Pancreas (tissue), 10 donors: Measurements from ENCODE around the gene KNDC1. TPM values are rescaled to one million over a fixed set of nuclear protein-coding genes. Genes with fewer than 3 reads are reported as not detected.

ENCODE experiments used
- ATAC-seq, 4 donors: fragments of 200-7000 bp; cut with Tn5 transposase; one replicate each; pipeline versions ENCODE4 v1.8.0 to v1.9.1; 2020; ENCODE audit warnings: mild to moderate bottlenecking in 4 of 4, moderate library complexity in 4 of 4
- DNase-seq, 6 donors: peaks; one replicate each; pipeline ENCODE4 v3.0.0-alpha.2; 2020
- FAIRE-seq: peaks from 2 replicates; lab custom pipeline; 2012; peaks lifted over from hg19 to GRCh38; lab: Jason Lieb, UNC
- H3K27ac ChIP-seq, 4 donors: fragments of 200-600 bp; sonication (generic); 1 replicate in 3 of 4; 2 replicates in 1 of 4; pipeline versions ENCODE4 v1.5.0 to v1.8.0; 2020
- H3K27me3 ChIP-seq, 4 donors: fragments of 200-600 bp; one replicate each; pipeline ENCODE4 v1.8.0; 2021
- H3K36me3 ChIP-seq, 3 donors: fragments of 200-600 bp; sonication (generic) in 1 of 3; one replicate each; pipeline versions ENCODE4 v1.5.0 to v1.8.0; 2020 to 2021
- H3K4me1 ChIP-seq, 3 donors: fragments of 200-600 bp; one replicate each; pipeline ENCODE4 v1.8.0; 2021
- H3K4me3 ChIP-seq, 4 donors: fragments of 200-600 bp; sonication (generic) in 2 of 4; one replicate each; pipeline versions ENCODE4 v1.5.0 to v1.8.0; 2020 to 2021
- H3K9me3 ChIP-seq, 4 donors: fragments of 200-600 bp; one replicate each; pipeline ENCODE4 v1.8.0; 2021
- CTCF ChIP-seq, 4 donors: fragments of 200-600 bp; sonication (generic) in 3 of 4; IDR thresholded peaks; one replicate each; pipeline versions ENCODE4 v1.5.0 to v1.8.0; 2021; ENCODE audit warnings: antibody characterized with exemption in 4 of 4
- WGBS, 2 donors: extraction: QIAGEN DNeasy Blood & Tissue Kit; methylation state at CpG; one replicate each; pipeline ENCODE4 v1.1.7; 2013; 5-methylcytosine and 5-hydroxymethylcytosine counted together
- intact Hi-C, 3 donors: fragments of 100-400 bp; cut with DNase I; formaldehyde crosslinking; loops; one replicate each; pipeline versions ENCODE4 v1.11.1 to v1.14.2; 2022
- polyA plus RNA-seq, 2 donors: library from polyadenylated mRNA; stranded (reverse); fragments of 200-250 nt; gene quantifications; one replicate each; pipeline ENCODE4 v1.2.3, GENCODE V29; 2013
- total RNA-seq, 6 donors: library from RNA; stranded (reverse); fragmentation: NEBNext Ultra II Directional in 4 of 6; extraction: Animal tissue kit (Norgen Biotek cat#: 25700) in 4 of 6; gene quantifications; one replicate each; pipeline versions ENCODE4 v1.2.1 to v1.2.4, GENCODE V29; 2021 to 2023
- donor health status: healthy with polysubstance abuse.
- donor health status: DM: no; HTN: no; CAD: no; lungs with moderate emphysema.
- donor health status: DM: no; HTN: no; CAD: no.
- donor health status: control.
- donor health status: control.
- donor health status: Bipolar disorder and iron deficiency.
- donor health status: DM: yes; HTN: yes; CAD: no.
- donor health status: DM: no; HTN: no; CAD: no.
- donor health status: DM: no; HTN: no; CAD: no.
- donor health status: DM: yes; HTN: yes; CAD: no.

KNDC1 gene
- total and polyA plus RNA-seq, 8 donors, result 0.14 to 3.1 (median 0.74) TPM

GRCh38 chr10:133270773-133271297 is 110.8 kb downstream of the KNDC1 start:
- intact Hi-C loops, result no loop called here
- FAIRE-seq (no peak), DNase-seq (no peak), ATAC-seq (no peak)
- Histone ChIP-seq H3K36me3 (peaks cover 0 to 6% (median 0%) of the 10 kb centered on the region in 3 donors), H3K9me3 (no peaks in the 10 kb centered on the region), H3K27me3 (no peaks in the 10 kb centered on the region), H3K4me3 (no peak overlapping the region), H3K4me1 (no peaks in the 10 kb centered on the region), H3K27ac (no peak overlapping the region)
- WGBS, 2 donors, result 94 to 96% methylated on average over 18 to 19 of the region's 19 CpGs
- TF ChIP-seq CTCF (IDR thresholded peaks at IDR 0.05), result no peak

- Histone ChIP-seq H3K4me3 (no peak overlapping the region), H3K36me3 (peaks cover 0 to 6% (median 0%) of the 10 kb centered on the region in 3 donors), H3K27me3 (no peaks in the 10 kb centered on the region), H3K27ac (no peak overlapping the region), H3K4me1 (no peaks in the 10 kb centered on the region), H3K9me3 (no peaks in the 10 kb centered on the region)
- intact Hi-C loops, result no loop called here
- TF ChIP-seq CTCF (IDR thresholded peaks at IDR 0.05), result no peak
- no peak for DNase-seq
- no peak for ATAC-seq
- FAIRE-seq, result no peak
- 88 to 90% methylated on average over 33 to 35 of the region's 35 CpGs for WGBS, 2 donors
These were observed 111.7 kb downstream of the KNDC1 start for GRCh38 chr10:133271521-133272300.

DNA sequence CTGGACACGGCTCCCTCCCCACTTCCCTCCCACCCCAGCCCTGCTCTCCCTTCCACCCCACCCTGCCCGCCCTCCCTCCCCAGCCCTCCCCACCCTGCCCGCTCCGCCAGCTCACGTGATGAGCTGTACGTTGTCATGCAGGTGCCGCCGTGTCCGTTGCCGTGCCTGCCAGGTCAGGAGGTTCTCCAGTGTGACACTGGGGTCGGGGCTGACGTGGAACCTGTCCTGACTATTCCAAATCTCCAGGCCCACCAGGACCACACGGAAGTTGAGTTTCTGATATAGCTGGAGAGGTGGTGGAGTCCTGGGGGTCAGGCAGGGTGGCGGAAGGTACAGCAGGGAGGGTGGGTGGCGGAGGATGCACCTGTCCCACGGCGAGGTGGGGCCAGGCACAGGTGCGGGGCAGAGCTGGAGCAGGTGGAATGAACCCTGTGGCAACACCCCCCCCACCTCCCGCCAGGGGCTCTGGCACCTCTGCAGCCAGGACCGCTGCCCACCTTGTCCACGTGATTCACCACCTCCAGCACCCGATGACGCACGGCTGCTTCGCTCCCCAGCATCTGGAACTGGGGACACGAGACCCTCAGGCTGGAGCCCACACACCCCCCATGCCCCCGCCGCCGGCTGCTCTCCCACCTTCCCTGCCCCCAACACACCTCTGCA is 112.4 kb downstream of the KNDC1 start:
- intact Hi-C loops, result no loop called here
- DNase-seq (no peak), FAIRE-seq (no peak), ATAC-seq (no peak)
- no peaks in the 10 kb centered on the region for H3K27me3 ChIP-seq
- H3K9me3 ChIP-seq, result no peaks in the 10 kb centered on the region
- WGBS, 2 donors, result 90 to 91% methylated on average over 28 to 29 of the region's 29 CpGs
- no peak for TF ChIP-seq CTCF (IDR thresholded peaks at IDR 0.05)
- peaks cover 2 to 4% (median 2%) of the 10 kb centered on the region in 3 donors for H3K4me1 ChIP-seq
- H3K4me3 ChIP-seq, result no peak overlapping the region
- H3K36me3 ChIP-seq, result peaks cover 0 to 6% (median 0%) of the 10 kb centered on the region in 3 donors
- no peak overlapping the region for H3K27ac ChIP-seq

DNA sequence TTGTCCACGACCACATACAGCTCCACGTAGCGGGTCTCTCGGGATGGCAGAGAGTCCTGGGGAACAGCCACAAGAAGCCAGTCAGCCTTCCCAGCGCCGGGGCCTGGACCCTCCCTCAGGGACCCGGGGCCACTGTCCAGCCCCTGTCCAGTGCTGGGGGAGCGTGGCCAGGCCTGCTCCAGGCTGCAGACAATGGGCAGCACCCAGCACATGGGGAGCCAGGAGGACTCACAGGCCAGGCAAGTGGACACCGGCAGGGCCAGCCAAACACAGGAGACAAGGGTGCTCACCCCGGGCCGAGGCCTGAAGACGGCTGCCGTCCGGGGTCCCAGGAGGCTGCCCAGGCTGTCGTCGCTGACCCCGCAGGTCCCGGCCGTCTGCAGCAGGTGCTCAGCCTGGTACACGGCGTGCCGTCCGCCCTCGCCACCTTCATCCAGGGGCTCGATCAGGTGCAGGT is 113.0 kb downstream of the KNDC1 start:
- no peak overlapping the region for H3K27ac ChIP-seq
- ATAC-seq (no peak), DNase-seq (peak in 1 of 6 donors; percentile 79), FAIRE-seq (no peak)
- peaks cover 8 to 9% (median 8%) of the 10 kb centered on the region in 3 donors for H3K4me1 ChIP-seq
- no peak for TF ChIP-seq CTCF (IDR thresholded peaks at IDR 0.05)
- H3K27me3 ChIP-seq, result no peaks in the 10 kb centered on the region
- no peak overlapping the region for H3K4me3 ChIP-seq
- intact Hi-C loops, result no loop called here
- WGBS, 2 donors, result 90 to 94% methylated on average over 25 of the region's 25 CpGs
- peaks cover 0 to 6% (median 0%) of the 10 kb centered on the region in 3 donors for H3K36me3 ChIP-seq
- H3K9me3 ChIP-seq, result no peaks in the 10 kb centered on the region
